MM.1S (cell line): ENCODE data around the gene CYP4F8.

Source experiments
- DNase-seq: peaks from one replicate; pipeline ENCODE4 v3.0.0-alpha.2; 2015
- H2AFZ ChIP-seq: fragments of 300-600 bp; sonication (generic); 2 replicates; pipeline ENCODE4 v1.6.0; 2016; ENCODE audit warnings: antibody characterized with exemption, low read length
- H3F3A ChIP-seq: fragments of 300-600 bp; sonication (generic); 2 replicates; pipeline ENCODE4 v1.6.1; 2016; ENCODE audit warnings: mild to moderate bottlenecking, antibody characterized with exemption, low read length, moderate library complexity, mixed read lengths; ENCODE audit not compliant: insufficient read depth
- H3K27ac ChIP-seq: fragments of 300-600 bp; sonication (generic); 2 replicates; pipeline ENCODE4 v1.5.1; 2016; ENCODE audit warnings: mild to moderate bottlenecking, low read length
- H3K27me3 ChIP-seq: fragments of 300-600 bp; sonication (generic); replicated peaks from 2 replicates; pipeline ENCODE4 v1.6.0; 2016; ENCODE audit warnings: low read length; ENCODE audit not compliant: insufficient read depth
- H3K36me3 ChIP-seq: fragments of 300-600 bp; sonication (generic); replicated peaks from 2 replicates; pipeline ENCODE4 v1.6.1; 2016; ENCODE audit warnings: mild to moderate bottlenecking, low read length, mixed read lengths; ENCODE audit not compliant: insufficient read depth
- H3K4me1 ChIP-seq: fragments of 300-600 bp; sonication (generic); 2 replicates; pipeline ENCODE4 v1.6.1; 2016; ENCODE audit warnings: low read length, mixed read lengths
- H3K4me2 ChIP-seq: fragments of 300-600 bp; sonication (generic); 2 replicates; pipeline ENCODE4 v1.6.0; 2016; ENCODE audit warnings: low read depth, low read length
- H3K4me3 ChIP-seq: fragments of 300-600 bp; sonication (generic); 2 replicates; pipeline ENCODE4 v1.5.1; 2016; ENCODE audit warnings: low read length, mixed read lengths
- H3K79me2 ChIP-seq: fragments of 300-600 bp; sonication (generic); 2 replicates; pipeline ENCODE4 v1.6.1; 2016; ENCODE audit warnings: mixed run types, low read length, mixed read lengths
- H3K9ac ChIP-seq: fragments of 300-600 bp; sonication (generic); 2 replicates; pipeline ENCODE4 v1.6.1; 2016; ENCODE audit warnings: low read length, mixed read lengths
- H3K9me2 ChIP-seq: fragments of 300-600 bp; sonication (generic); replicated peaks from 2 replicates; pipeline ENCODE4 v1.6.1; 2016; ENCODE audit warnings: mild to moderate bottlenecking, low read length, mixed read lengths; ENCODE audit not compliant: insufficient read depth
- H3K9me3 ChIP-seq: fragments of 300-600 bp; sonication (generic); replicated peaks from 2 replicates; pipeline ENCODE4 v1.6.1; 2016; ENCODE audit warnings: mild to moderate bottlenecking, low read length, mixed read lengths; ENCODE audit not compliant: insufficient read depth
- H4K20me1 ChIP-seq: fragments of 300-600 bp; sonication (generic); 2 replicates; pipeline ENCODE4 v1.6.1; 2016; ENCODE audit warnings: mild to moderate bottlenecking, low read length, moderate library complexity, mixed read lengths; ENCODE audit not compliant: insufficient read depth
- CTCF ChIP-seq: fragments of 300-600 bp; sonication (generic); IDR thresholded peaks from 2 replicates; pipeline ENCODE4 v1.5.1; 2016; ENCODE audit warnings: antibody characterized with exemption, low read length, mixed read lengths
- EZH2 ChIP-seq: fragments of 300-600 bp; sonication (generic); optimal IDR thresholded peaks from 2 replicates; pipeline ENCODE3; 2017; ENCODE audit warnings: low read depth, mild to moderate bottlenecking, antibody characterized with exemption, low read length, mixed read lengths
- EZH2phosphoT487 ChIP-seq: fragments of 300-600 bp; sonication (generic); IDR thresholded peaks from 2 replicates; pipeline ENCODE4 v1.6.1; 2018; ENCODE audit warnings: antibody characterized with exemption, low read length

The CYP4F8 gene

GRCh38 chr19:15616627-15617270 is 1.7 kb downstream of the CYP4F8 start:
- Histone ChIP-seq H3K9me3 (no peaks in the 10 kb centered on the region), H2AFZ (no peak overlapping the region), H3K4me2 (no peak overlapping the region)

GRCh38 chr19:15618321-15618720 is 3.3 kb downstream of the CYP4F8 start:
- Histone ChIP-seq H3K79me2 (no peaks in the 10 kb centered on the region), H3K4me3 (no peak overlapping the region), H3K9ac (no peak overlapping the region), H3K27me3 (peaks cover 6% of the 10 kb centered on the region), H3K36me3 (no peaks in the 10 kb centered on the region), H4K20me1 (no peaks in the 10 kb centered on the region), H3K4me2 (no peak overlapping the region), H3K4me1 (no peaks in the 10 kb centered on the region), H3K9me2 (no peaks in the 10 kb centered on the region), H3K27ac (no peak overlapping the region), H3F3A (no peaks in the 10 kb centered on the region), H3K9me3 (no peaks in the 10 kb centered on the region), H2AFZ (no peak overlapping the region)
- no peak for TF ChIP-seq EZH2phosphoT487
- no peak for TF ChIP-seq EZH2
- no peak for TF ChIP-seq CTCF
- DNase-seq, result no peak

More at GRCh38 chr19:15616627-15617270, 1.7 kb downstream of the CYP4F8 start:
- H3F3A ChIP-seq, result no peaks in the 10 kb centered on the region
- no peaks in the 10 kb centered on the region for H3K79me2 ChIP-seq
- H3K27ac ChIP-seq, result no peak overlapping the region
- H3K9ac ChIP-seq, result no peak overlapping the region
- H4K20me1 ChIP-seq, result no peaks in the 10 kb centered on the region
- no peak overlapping the region for H3K4me3 ChIP-seq
- DNase-seq, result no peak
- no peaks in the 10 kb centered on the region for H3K9me2 ChIP-seq
- peaks cover 11% of the 10 kb centered on the region for H3K27me3 ChIP-seq
- H3K36me3 ChIP-seq, result no peaks in the 10 kb centered on the region
- no peaks in the 10 kb centered on the region for H3K4me1 ChIP-seq
- no peak for TF ChIP-seq EZH2
- TF ChIP-seq EZH2phosphoT487, result no peak

GRCh38 chr19:15621801-15622200 is 6.8 kb downstream of the CYP4F8 start:
- Histone ChIP-seq H3F3A (no peaks in the 10 kb centered on the region), H3K4me1 (no peaks in the 10 kb centered on the region), H4K20me1 (no peaks in the 10 kb centered on the region), H3K4me3 (no peak overlapping the region), H3K27me3 (peaks cover 22% of the 10 kb centered on the region), H3K36me3 (no peaks in the 10 kb centered on the region), H3K79me2 (no peaks in the 10 kb centered on the region), H3K9ac (no peak overlapping the region), H3K27ac (no peak overlapping the region), H3K4me2 (no peak overlapping the region), H2AFZ (no peak overlapping the region), H3K9me3 (no peaks in the 10 kb centered on the region), H3K9me2 (no peaks in the 10 kb centered on the region)
- no peak for DNase-seq
- TF ChIP-seq CTCF, result no peak
- no peak for TF ChIP-seq EZH2
- TF ChIP-seq EZH2phosphoT487, result no peak

GRCh38 chr19:15622991-15623390 is 8.0 kb downstream of the CYP4F8 start:
- H3K4me2 ChIP-seq, result no peak overlapping the region
- H3K27ac ChIP-seq, result no peak overlapping the region
- no peaks in the 10 kb centered on the region for H3K9me2 ChIP-seq
- no peak overlapping the region for H2AFZ ChIP-seq
- H4K20me1 ChIP-seq, result no peaks in the 10 kb centered on the region
- H3K4me1 ChIP-seq, result no peaks in the 10 kb centered on the region
- no peaks in the 10 kb centered on the region for H3K36me3 ChIP-seq
- H3K27me3 ChIP-seq, result peaks cover 24% of the 10 kb centered on the region
- no peaks in the 10 kb centered on the region for H3F3A ChIP-seq
- no peaks in the 10 kb centered on the region for H3K9me3 ChIP-seq
- H3K4me3 ChIP-seq, result no peak overlapping the region
- DNase-seq, result no peak
- no peaks in the 10 kb centered on the region for H3K79me2 ChIP-seq
- H3K9ac ChIP-seq, result no peak overlapping the region
- no peak for TF ChIP-seq CTCF
- TF ChIP-seq EZH2, result no peak
- no peak for TF ChIP-seq EZH2phosphoT487
